Measurements from ENCODE around the gene FOXP4. TPM values are rescaled to one million over a fixed set of nuclear protein-coding genes. Genes with fewer than 3 reads are reported as not detected.

Gene FOXP4
- total RNA-seq, 1 donor from 2014 or later = 29.9 TPM

DNA sequence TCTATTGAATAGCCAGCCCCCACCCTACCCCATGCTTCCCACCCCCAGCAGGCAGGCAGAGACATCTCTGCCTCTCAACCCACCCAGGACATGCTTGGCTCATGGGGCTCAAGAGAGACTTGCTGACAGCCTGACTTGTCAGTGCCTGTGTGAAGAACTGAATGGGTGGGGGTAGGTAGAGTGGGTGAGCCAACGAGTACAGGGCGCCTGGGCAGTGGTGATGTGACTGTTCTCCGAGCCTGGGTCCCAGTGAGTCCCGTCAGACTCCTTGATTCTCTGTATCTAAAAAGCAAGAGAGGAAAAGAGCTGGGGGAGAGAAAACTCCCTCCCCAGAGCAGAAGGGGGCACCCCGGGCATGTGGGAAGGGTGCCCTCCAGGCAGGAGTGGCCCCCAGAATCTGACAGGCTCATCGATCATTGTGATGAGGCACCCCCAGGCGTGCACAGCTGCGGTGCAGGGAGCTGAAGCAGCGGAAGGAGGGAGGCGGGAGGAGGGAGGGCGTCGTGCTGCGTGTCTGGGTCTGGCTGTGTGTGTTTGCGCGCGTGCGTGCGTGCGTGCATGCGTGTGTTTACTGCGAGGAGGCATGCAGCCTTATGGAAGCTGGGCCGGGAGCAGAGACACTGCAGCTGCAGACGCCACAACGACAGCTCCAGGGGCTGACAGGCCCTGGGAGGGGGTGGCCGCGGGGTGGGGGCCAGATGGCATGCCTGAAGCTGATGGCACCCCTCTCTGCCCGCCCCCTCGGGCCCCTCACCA lies 40.2 kb downstream of the FOXP4 start:
- TF ChIP-seq, protein P1, sequence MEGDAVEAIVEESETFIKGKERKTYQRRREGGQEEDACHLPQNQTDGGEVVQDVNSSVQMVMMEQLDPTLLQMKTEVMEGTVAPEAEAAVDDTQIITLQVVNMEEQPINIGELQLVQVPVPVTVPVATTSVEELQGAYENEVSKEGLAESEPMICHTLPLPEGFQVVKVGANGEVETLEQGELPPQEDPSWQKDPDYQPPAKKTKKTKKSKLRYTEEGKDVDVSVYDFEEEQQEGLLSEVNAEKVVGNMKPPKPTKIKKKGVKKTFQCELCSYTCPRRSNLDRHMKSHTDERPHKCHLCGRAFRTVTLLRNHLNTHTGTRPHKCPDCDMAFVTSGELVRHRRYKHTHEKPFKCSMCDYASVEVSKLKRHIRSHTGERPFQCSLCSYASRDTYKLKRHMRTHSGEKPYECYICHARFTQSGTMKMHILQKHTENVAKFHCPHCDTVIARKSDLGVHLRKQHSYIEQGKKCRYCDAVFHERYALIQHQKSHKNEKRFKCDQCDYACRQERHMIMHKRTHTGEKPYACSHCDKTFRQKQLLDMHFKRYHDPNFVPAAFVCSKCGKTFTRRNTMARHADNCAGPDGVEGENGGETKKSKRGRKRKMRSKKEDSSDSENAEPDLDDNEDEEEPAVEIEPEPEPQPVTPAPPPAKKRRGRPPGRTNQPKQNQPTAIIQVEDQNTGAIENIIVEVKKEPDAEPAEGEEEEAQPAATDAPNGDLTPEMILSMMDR (IDR thresholded peaks at IDR 0.05) = no peak
- H3K36me3 ChIP-seq = peaks cover 19% of the 10 kb centered on the region
- no peaks in the 10 kb centered on the region for H3K9me3 ChIP-seq
- no peak overlapping the region for H3K4me3 ChIP-seq
- H3K4me1 ChIP-seq = no peaks in the 10 kb centered on the region
- intact Hi-C loops (cut with DNase I) = loop anchor here (5.0 kb wide), 1 partner anchor 214 kb away; no protein-coding TSS in a partner anchor
- no peaks in the 10 kb centered on the region for H3K27me3 ChIP-seq
- DNase-seq (no peak), ATAC-seq (no peak)
- no peak overlapping the region for H3K27ac ChIP-seq

DNA sequence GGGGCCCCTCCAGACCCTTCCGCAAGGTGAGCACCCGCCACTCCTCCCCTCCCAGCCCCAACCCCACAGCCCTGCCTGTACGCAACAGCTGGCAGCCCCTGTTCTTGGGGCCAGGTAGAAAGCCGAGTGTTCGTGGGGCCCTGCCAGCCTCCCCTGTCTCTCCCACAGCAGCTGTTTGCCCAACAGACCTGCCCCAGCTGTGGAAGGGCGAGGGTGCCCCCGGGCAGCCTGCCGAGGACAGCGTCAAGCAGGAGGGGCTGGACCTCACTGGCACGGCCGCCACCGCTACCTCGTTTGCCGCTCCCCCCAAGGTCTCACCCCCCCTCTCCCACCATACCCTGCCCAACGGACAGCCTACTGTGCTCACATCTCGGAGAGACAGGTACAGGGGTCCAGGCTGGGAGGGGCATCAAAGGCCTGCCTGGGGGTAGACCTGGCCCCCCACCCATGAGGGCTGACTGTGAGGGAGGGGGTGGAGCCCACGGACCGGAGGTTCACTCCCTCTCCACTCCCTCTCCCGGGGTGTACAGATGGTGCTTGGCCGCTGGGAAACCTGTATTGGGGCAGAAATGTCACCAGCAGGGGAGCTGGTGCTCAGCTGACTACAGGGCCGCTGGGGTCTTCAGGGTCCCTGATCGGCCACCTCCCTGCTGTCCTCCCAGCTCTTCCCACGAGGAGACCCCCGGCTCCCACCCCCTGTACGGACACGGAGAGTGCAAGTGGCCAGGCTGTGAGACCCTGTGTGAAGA lies 41.1 kb downstream of the FOXP4 start:
- ATAC-seq (no peak), DNase-seq (no peak)
- H3K27ac ChIP-seq = no peak overlapping the region
- no peak overlapping the region for H3K4me3 ChIP-seq
- H3K27me3 ChIP-seq = no peaks in the 10 kb centered on the region
- no peaks in the 10 kb centered on the region for H3K9me3 ChIP-seq
- intact Hi-C loops (cut with DNase I) = loop anchor here (5.0 kb wide), 1 partner anchor 215 kb away; no protein-coding TSS in a partner anchor
- H3K4me1 ChIP-seq = no peaks in the 10 kb centered on the region
- TF ChIP-seq, protein P1 (IDR thresholded peaks at IDR 0.05) = no peak
- peaks cover 23% of the 10 kb centered on the region for H3K36me3 ChIP-seq

DNA sequence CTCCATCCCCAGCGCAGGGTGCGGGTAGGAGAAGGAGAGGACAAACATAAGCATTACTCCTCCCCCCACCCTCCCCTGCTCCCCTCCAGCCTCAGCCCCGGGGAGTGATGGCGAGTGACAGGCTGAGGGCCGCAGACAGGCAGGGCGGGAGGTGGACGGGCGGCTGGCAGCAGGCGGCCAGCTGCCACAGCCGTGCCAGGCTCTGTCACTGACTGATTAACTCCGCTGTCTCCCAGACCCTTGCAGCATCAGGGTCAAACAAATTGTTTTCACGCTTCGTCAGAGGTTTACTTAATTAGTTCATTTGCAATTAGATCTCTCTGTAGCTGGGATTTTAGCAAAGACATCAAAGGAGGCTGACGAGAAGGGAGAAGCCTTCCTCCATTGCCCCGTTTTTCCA lies 41.9 kb downstream of the FOXP4 start:
- Histone ChIP-seq H3K4me3 (no peak overlapping the region), H3K27ac (no peak overlapping the region), H3K4me1 (no peaks in the 10 kb centered on the region), H3K36me3 (peaks cover 26% of the 10 kb centered on the region), H3K27me3 (no peaks in the 10 kb centered on the region), H3K9me3 (no peaks in the 10 kb centered on the region)
- ATAC-seq (no peak), DNase-seq (no peak)
- TF ChIP-seq, protein P1 (IDR thresholded peaks at IDR 0.05) = no peak
- intact Hi-C loops (cut with DNase I) = loop anchor here (5.0 kb wide), 1 partner anchor 216 kb away; no protein-coding TSS in a partner anchor

DNA sequence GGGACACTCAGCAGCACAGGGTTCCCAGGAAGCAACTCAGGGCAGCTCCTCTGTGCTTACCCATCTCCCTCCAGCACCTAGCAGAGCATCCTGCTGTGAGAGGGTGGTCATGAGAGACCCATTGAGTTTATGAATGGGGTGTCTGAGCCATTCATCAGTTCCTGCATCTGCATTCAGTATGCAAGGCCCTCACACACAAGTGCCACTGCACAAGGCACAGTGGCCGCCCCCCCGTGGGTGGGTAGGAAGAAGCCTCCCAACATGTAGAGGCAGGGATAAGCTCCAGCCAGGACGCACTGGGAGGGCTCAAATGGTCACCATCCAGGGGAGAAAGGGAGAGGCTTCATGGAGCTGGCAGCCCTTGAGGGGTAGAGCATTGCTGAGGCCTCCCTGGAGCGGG lies 43.0 kb downstream of the FOXP4 start:
- intact Hi-C loops (cut with DNase I) = loop anchor here (5.0 kb wide), 1 partner anchor 217 kb away; no protein-coding TSS in a partner anchor
- no peak for ATAC-seq
- DNase-seq = no peak

More for the DNA sequence above, 43.0 kb downstream of the FOXP4 start:
- Histone ChIP-seq H3K4me1 (no peaks in the 10 kb centered on the region), H3K4me3 (no peak overlapping the region), H3K36me3 (peaks cover 23% of the 10 kb centered on the region), H3K9me3 (no peaks in the 10 kb centered on the region), H3K27me3 (no peaks in the 10 kb centered on the region), H3K27ac (no peak overlapping the region)
- TF ChIP-seq, protein P1 (IDR thresholded peaks at IDR 0.05) = no peak
